Testis (tissue), 3 donors: ENCODE data around the gene STMND1. TPM values are rescaled to one million over a fixed set of nuclear protein-coding genes. Genes with fewer than 3 reads are reported as not detected.

Experiments
- DNase-seq: peaks from one replicate; pipeline ENCODE4 v3.0.0-alpha.2; 2019
- H3K27ac ChIP-seq, 2 donors: fragments of 200-600 bp; sonication (generic); one replicate each; pipeline ENCODE4 v1.5.1; 2019
- H3K27me3 ChIP-seq: fragments of 200-600 bp; sonication (generic); one replicate; pipeline ENCODE4 v1.5.1; 2019
- H3K36me3 ChIP-seq: fragments of 200-600 bp; sonication (generic); one replicate; pipeline ENCODE4 v1.5.1; 2017; ENCODE audit warnings: low read depth; ENCODE audit errors: missing control alignments
- H3K4me1 ChIP-seq: fragments of 200-600 bp; sonication (generic); one replicate; pipeline ENCODE4 v1.5.1; 2019
- H3K4me3 ChIP-seq, 2 donors: fragments of 200-600 bp; sonication (generic); one replicate each; pipeline ENCODE4 v1.5.1; 2017 to 2019
- H3K9me3 ChIP-seq: fragments of 200-600 bp; sonication (generic); one replicate; pipeline ENCODE4 v1.5.1; 2017
- CTCF ChIP-seq, 3 experiments: fragments of 450-650 bp in 2 of 3; fragments of 200-600 bp in 1 of 3; sonication (generic) in 1 of 3; IDR thresholded peaks; one replicate each; pipeline ENCODE4 v1.5.1; 2016 to 2019; ENCODE audit warnings: antibody characterized with exemption in 3 of 3, mild to moderate bottlenecking in 2 of 3, moderate library complexity in 1 of 3
- POLR2A ChIP-seq: fragments of 450-650 bp; IDR thresholded peaks from one replicate; pipeline ENCODE4 v1.6.1; 2017; ENCODE audit warnings: antibody characterized with exemption, mild to moderate bottlenecking, moderate library complexity
- WGBS, 2 donors: methylation state at CpG; one replicate each; pipeline ENCODE4 v1.1.5; 2018; 5-methylcytosine and 5-hydroxymethylcytosine counted together
- intact Hi-C: fragments of 100-400 bp; cut with DNase I; formaldehyde crosslinking; loops from one replicate; pipeline ENCODE4 v1.15.1; 2023; ENCODE audit warnings: low total_unique reads
- polyA plus RNA-seq: library from polyadenylated mRNA; stranded (reverse); fragments of 350-450 nt; fragmentation: Illumina TruSeq; extraction: RNeasy Lipid Tissue Mini Kit (QIAGEN cat#74804); gene quantifications from one replicate; pipeline ENCODE4 v1.2.3, GENCODE V29; 2014; ENCODE audit warnings: low read depth, low replicate concordance; ENCODE audit not compliant: insufficient read depth
- total RNA-seq, 2 donors: library from RNA; depleted of rRNA; stranded (reverse); fragments of >200 nt; gene quantifications; one replicate each; pipeline ENCODE4 v1.2.3, GENCODE V29; 2016

STMND1 gene
- total and polyA plus RNA-seq, 3 donors from 2014 or later: 5.8 to 22.1 (median 19.3) TPM

GRCh38 chr6:17157617-17158016, 55.8 kb downstream of the STMND1 start:
- DNase-seq: no peak
- TF ChIP-seq CTCF (IDR thresholded peaks at IDR 0.05) (no peak), POLR2A (no peak)
- Histone ChIP-seq H3K4me3 (no peak overlapping the region), H3K27ac (no peak overlapping the region), H3K9me3 (no peaks in the 10 kb centered on the region), H3K27me3 (no peaks in the 10 kb centered on the region), H3K4me1 (no peaks in the 10 kb centered on the region), H3K36me3 (no peaks in the 10 kb centered on the region)
- 81 to 88% methylated on average over 2 of the region's 2 CpGs for WGBS, 2 donors
- intact Hi-C loops: loop anchor here (10.0 kb wide), 2 partner anchors 427 to 657 kb away; no protein-coding TSS in a partner anchor

GRCh38 chr6:17159240-17159639, 57.4 kb downstream of the STMND1 start:
- intact Hi-C loops: loop anchor here (10.0 kb wide), 2 partner anchors 426 to 656 kb away; no protein-coding TSS in a partner anchor
- no peak for DNase-seq
- WGBS, 2 donors: 82 to 87% methylated on average over 5 of the region's 5 CpGs
- Histone ChIP-seq H3K27me3 (no peaks in the 10 kb centered on the region), H3K4me3 (no peak overlapping the region), H3K36me3 (no peaks in the 10 kb centered on the region), H3K27ac (no peak overlapping the region), H3K4me1 (no peaks in the 10 kb centered on the region), H3K9me3 (no peaks in the 10 kb centered on the region)
- no peak for TF ChIP-seq POLR2A
- TF ChIP-seq CTCF (IDR thresholded peaks at IDR 0.05): no peak

- TF ChIP-seq CTCF (IDR thresholded peaks at IDR 0.05) (no peak), POLR2A (no peak)
- Histone ChIP-seq H3K4me1 (no peaks in the 10 kb centered on the region), H3K9me3 (no peaks in the 10 kb centered on the region), H3K27me3 (no peaks in the 10 kb centered on the region), H3K27ac (no peak overlapping the region), H3K36me3 (no peaks in the 10 kb centered on the region), H3K4me3 (no peak overlapping the region)
- no peak for DNase-seq
- intact Hi-C loops: no loop called here
- WGBS, 2 donors: 83% methylated on average over 2 of the region's 2 CpGs
Observed at GRCh38 chr6:17161076-17161475, 59.2 kb downstream of the STMND1 start.

- Histone ChIP-seq H3K27me3 (no peaks in the 10 kb centered on the region), H3K36me3 (no peaks in the 10 kb centered on the region), H3K27ac (no peak overlapping the region), H3K4me1 (no peaks in the 10 kb centered on the region), H3K4me3 (no peak overlapping the region), H3K9me3 (no peaks in the 10 kb centered on the region)
- DNase-seq: no peak
- intact Hi-C loops: no loop called here
- no peak for TF ChIP-seq POLR2A
- TF ChIP-seq CTCF (IDR thresholded peaks at IDR 0.05): no peak
- 65 to 66% methylated on average over 5 of the region's 5 CpGs for WGBS, 2 donors
Observed at GRCh38 chr6:17165383-17165782, 63.5 kb downstream of the STMND1 start.

GRCh38 chr6:17167327-17167979, 65.6 kb downstream of the STMND1 start:
- no peaks in the 10 kb centered on the region for H3K27me3 ChIP-seq
- DNase-seq: peak; percentile 48
- no peak overlapping the region for H3K4me3 ChIP-seq
- no peaks in the 10 kb centered on the region for H3K36me3 ChIP-seq
- no peak for TF ChIP-seq POLR2A
- TF ChIP-seq CTCF (IDR thresholded peaks at IDR 0.05): peak in 2 of 3 experiments; percentile 13 to 23
- H3K9me3 ChIP-seq: no peaks in the 10 kb centered on the region
- H3K27ac ChIP-seq: no peak overlapping the region
- whole genome bisulfite sequencing, 2 donors: 36 to 51% methylated on average over 9 of the region's 9 CpGs
- intact Hi-C loops: no loop called here
- H3K4me1 ChIP-seq: no peaks in the 10 kb centered on the region
